Neural progenitor cell (in vitro differentiated cells): ENCODE data around the gene STK10. TPM values are rescaled to one million over a fixed set of nuclear protein-coding genes. Genes with fewer than 3 reads are reported as not detected.

Experiments used
- DNase-seq: peaks from one replicate; pipeline ENCODE4 v3.0.0-alpha.2; 2016; ENCODE audit warnings: low spot score
- H2AFZ ChIP-seq: fragments of 200-600 bp; sonication (generic); replicated peaks from 2 replicates; pipeline ENCODE4 v1.6.1; 2016; ENCODE audit warnings: antibody characterized with exemption
- H3F3A ChIP-seq: fragments of 200-600 bp; sonication (generic); 2 replicates; pipeline ENCODE4 v1.6.1; 2016; ENCODE audit warnings: antibody characterized with exemption, low read depth
- H3K27ac ChIP-seq: fragments of 200-600 bp; sonication (generic); 2 replicates; pipeline ENCODE4 v1.5.1; 2016; ENCODE audit warnings: mild to moderate bottlenecking
- H3K27me3 ChIP-seq: fragments of 200-600 bp; sonication (generic); 2 replicates; pipeline ENCODE4 v1.6.1; 2016; ENCODE audit warnings: mild to moderate bottlenecking, moderate library complexity
- H3K36me3 ChIP-seq: fragments of 200-600 bp; sonication (generic); 2 replicates; pipeline ENCODE4 v1.5.1; 2016
- H3K4me1 ChIP-seq: fragments of 200-600 bp; sonication (generic); 2 replicates; pipeline ENCODE4 v1.6.1; 2016; ENCODE audit warnings: mixed run types
- H3K4me2 ChIP-seq: fragments of 200-600 bp; sonication (generic); 2 replicates; pipeline ENCODE4 v1.6.1; 2016
- H3K4me3 ChIP-seq: fragments of 200-600 bp; sonication (generic); 2 replicates; pipeline ENCODE4 v1.5.1; 2016
- H3K79me2 ChIP-seq: fragments of 200-600 bp; sonication (generic); 2 replicates; pipeline ENCODE4 v1.6.1; 2016; ENCODE audit warnings: low read depth
- H3K9ac ChIP-seq: fragments of 200-600 bp; sonication (generic); 2 replicates; pipeline ENCODE4 v1.6.1; 2016
- H3K9me3 ChIP-seq: fragments of 200-600 bp; sonication (generic); 2 replicates; pipeline ENCODE4 v1.5.1; 2016; ENCODE audit warnings: low read depth
- H4K20me1 ChIP-seq: fragments of 200-600 bp; sonication (generic); 2 replicates; pipeline ENCODE4 v1.6.1; 2016; ENCODE audit warnings: low read depth
- H3K27ac Mint-ChIP-seq: 3 replicates; pipeline ENCODE4 v1.8.0; 2021; ENCODE audit warnings: mixed read lengths
- H3K27me3 Mint-ChIP-seq: 2 replicates; pipeline ENCODE4 v1.8.0; 2022; ENCODE audit warnings: low read depth, mild to moderate bottlenecking, inconsistent platforms, moderate library complexity, mixed read lengths; ENCODE audit not compliant: insufficient read depth
- H3K36me3 Mint-ChIP-seq: 3 replicates; pipeline ENCODE4 v1.8.0; 2021; ENCODE audit warnings: mixed read lengths
- H3K4me1 Mint-ChIP-seq: 3 replicates; pipeline ENCODE4 v1.8.0; 2021; ENCODE audit warnings: mixed read lengths
- H3K4me3 Mint-ChIP-seq: 3 replicates; pipeline ENCODE4 v1.8.0; 2021; ENCODE audit warnings: mild to moderate bottlenecking, moderate library complexity, mixed read lengths
- H3K9me3 Mint-ChIP-seq: 3 replicates; pipeline ENCODE4 v1.8.0; 2020; ENCODE audit warnings: mixed read lengths
- EZH2 ChIP-seq: fragments of 200-600 bp; sonication (generic); IDR thresholded peaks from 2 replicates; pipeline ENCODE4 v1.6.1; 2017; ENCODE audit warnings: antibody characterized with exemption, mild to moderate bottlenecking, moderate library complexity
- EZH2phosphoT487 ChIP-seq: fragments of 200-600 bp; sonication (generic); IDR thresholded peaks from 2 replicates; pipeline ENCODE4 v1.6.1; 2017; ENCODE audit warnings: antibody characterized with exemption
- total RNA-seq: library from RNA; depleted of rRNA; stranded (reverse); fragments of >200 nt; gene quantifications from 2 replicates; pipeline ENCODE4 v1.2.3, GENCODE V29; 2015; ENCODE audit warnings: low replicate concordance
- TF ChIP-seq, protein P1 (sequence below): fragments of 200-600 bp; sonication (generic); IDR thresholded peaks from 2 replicates; pipeline ENCODE4 v1.5.1; 2017; ENCODE audit warnings: antibody characterized with exemption, mild to moderate bottlenecking

The STK10 gene
- total RNA-seq, 1 donor from 2014 or later = 4.4 TPM

DNA sequence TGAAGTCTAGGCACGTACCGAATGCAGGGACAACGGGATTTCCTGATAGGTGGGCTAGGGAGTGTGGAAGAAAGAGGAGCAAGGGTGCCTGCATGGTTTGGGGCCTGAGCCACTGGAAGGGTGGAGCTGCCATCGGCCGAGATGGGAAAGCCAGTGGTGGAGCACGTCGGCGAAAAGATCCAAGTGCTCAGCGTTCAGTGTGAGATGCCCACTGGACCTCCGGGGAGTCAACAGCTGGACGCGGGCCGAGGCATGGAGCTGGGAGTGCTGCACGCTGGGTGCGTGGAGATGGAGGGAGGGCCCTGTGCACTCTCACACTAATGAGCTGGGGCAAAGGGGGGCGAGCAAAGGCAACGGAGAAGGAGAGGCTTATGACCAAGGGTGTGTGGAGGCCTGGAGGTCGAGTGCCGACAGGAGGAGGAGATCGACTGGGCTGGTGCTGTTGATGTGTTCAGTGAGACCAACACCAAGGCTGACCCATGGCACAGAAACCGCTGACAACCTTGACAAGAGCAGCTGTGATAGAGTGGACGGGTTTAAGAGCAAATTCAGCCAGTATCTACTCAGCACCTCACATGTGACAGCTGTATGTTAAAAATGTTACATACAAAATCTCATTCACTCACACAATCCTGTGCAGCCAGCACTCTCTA lies 85.7 kb downstream of the STK10 start:
- no peak overlapping the region for H3K9ac ChIP-seq

DNA sequence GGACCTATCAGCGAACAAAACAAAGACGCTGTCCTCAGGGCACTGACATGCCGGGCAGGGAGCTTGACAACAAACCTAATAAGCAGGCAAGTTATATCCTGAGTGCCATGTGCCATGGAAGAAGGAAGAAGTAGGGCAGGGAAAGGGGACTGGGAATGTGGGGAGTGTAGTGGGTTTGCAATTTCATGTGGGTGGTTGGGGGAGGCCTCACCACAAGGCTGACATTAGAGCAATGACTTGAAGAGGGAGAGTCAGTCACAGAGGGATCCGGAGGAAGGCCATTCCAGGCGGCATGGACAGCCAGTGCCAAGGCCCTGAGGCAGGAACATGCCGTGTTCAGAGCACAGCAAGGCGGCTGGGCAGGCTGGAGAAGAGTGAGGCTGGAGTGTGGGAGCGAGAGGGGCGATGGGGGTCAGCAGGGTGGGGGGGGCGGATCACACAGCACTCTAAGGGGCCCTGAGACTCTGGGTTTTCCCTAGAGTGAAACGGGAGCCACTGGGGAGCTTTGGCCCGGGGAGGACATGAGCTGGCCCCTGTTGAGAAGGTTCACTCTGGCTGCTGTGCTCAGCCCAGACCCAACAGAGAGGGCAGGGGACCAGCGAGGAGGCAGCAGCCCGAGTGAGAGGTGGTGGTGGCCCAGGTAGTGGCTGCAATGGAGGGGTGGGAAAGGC lies 86.3 kb downstream of the STK10 start:
- Mint-ChIP-seq H3K27me3 (peaks cover 7% of the 10 kb centered on the region), H3K9me3 (no peaks in the 10 kb centered on the region), H3K36me3 (no peaks in the 10 kb centered on the region), H3K4me3 (no peak overlapping the region), H3K4me1 (peaks cover 36% of the 10 kb centered on the region), H3K27ac (no peak overlapping the region)
- H3K9ac ChIP-seq = no peak overlapping the region
- H4K20me1 ChIP-seq = no peaks in the 10 kb centered on the region
- peaks cover 15% of the 10 kb centered on the region for H3F3A ChIP-seq
- H2AFZ ChIP-seq = no peak overlapping the region
- no peaks in the 10 kb centered on the region for H3K79me2 ChIP-seq
- H3K27me3 ChIP-seq = no peaks in the 10 kb centered on the region
- DNase-seq = no peak
- H3K4me2 ChIP-seq = no peak overlapping the region
- H3K4me1 ChIP-seq = peaks cover 20% of the 10 kb centered on the region
- no peaks in the 10 kb centered on the region for H3K9me3 ChIP-seq
- no peak overlapping the region for H3K27ac ChIP-seq
- H3K36me3 ChIP-seq = no peaks in the 10 kb centered on the region
- TF ChIP-seq EZH2 = no peak
- TF ChIP-seq, protein P1, sequence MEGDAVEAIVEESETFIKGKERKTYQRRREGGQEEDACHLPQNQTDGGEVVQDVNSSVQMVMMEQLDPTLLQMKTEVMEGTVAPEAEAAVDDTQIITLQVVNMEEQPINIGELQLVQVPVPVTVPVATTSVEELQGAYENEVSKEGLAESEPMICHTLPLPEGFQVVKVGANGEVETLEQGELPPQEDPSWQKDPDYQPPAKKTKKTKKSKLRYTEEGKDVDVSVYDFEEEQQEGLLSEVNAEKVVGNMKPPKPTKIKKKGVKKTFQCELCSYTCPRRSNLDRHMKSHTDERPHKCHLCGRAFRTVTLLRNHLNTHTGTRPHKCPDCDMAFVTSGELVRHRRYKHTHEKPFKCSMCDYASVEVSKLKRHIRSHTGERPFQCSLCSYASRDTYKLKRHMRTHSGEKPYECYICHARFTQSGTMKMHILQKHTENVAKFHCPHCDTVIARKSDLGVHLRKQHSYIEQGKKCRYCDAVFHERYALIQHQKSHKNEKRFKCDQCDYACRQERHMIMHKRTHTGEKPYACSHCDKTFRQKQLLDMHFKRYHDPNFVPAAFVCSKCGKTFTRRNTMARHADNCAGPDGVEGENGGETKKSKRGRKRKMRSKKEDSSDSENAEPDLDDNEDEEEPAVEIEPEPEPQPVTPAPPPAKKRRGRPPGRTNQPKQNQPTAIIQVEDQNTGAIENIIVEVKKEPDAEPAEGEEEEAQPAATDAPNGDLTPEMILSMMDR = no peak
- no peak for TF ChIP-seq EZH2phosphoT487
- H3K4me3 ChIP-seq = no peak overlapping the region

More for the DNA sequence above, 85.7 kb downstream of the STK10 start:
- Histone ChIP-seq H3K4me2 (no peak overlapping the region), H3K79me2 (no peaks in the 10 kb centered on the region), H3K4me3 (no peak overlapping the region), H3F3A (peaks cover 15% of the 10 kb centered on the region), H3K9me3 (no peaks in the 10 kb centered on the region), H3K27ac (no peak overlapping the region), H4K20me1 (no peaks in the 10 kb centered on the region), H3K27me3 (no peaks in the 10 kb centered on the region), H3K36me3 (no peaks in the 10 kb centered on the region), H3K4me1 (peaks cover 21% of the 10 kb centered on the region), H2AFZ (no peak overlapping the region)
- no peaks in the 10 kb centered on the region for H3K36me3 Mint-ChIP-seq
- peaks cover 41% of the 10 kb centered on the region for H3K4me1 Mint-ChIP-seq
- no peaks in the 10 kb centered on the region for H3K9me3 Mint-ChIP-seq
- H3K27ac Mint-ChIP-seq = no peak overlapping the region
- no peak for DNase-seq
- TF ChIP-seq EZH2 = no peak
- H3K4me3 Mint-ChIP-seq = no peak overlapping the region
- H3K27me3 Mint-ChIP-seq = peaks cover 5% of the 10 kb centered on the region

DNA sequence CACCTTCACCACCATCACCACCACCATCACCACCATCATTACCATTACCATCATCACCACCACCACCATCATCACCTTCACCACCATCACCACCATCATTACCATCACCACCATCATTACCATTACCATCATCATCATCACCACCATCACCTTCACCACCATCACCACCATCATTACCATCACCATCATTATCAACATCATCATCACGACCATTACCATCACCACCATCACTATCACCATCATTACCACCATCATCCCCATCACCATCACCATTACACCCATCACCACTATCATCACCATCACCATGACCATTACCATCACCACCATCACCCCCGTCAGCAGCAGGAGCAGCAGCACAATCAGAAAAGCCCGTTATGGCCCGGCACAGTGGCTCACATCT lies 89.1 kb downstream of the STK10 start:
- H3K27me3 Mint-ChIP-seq = peaks cover 7% of the 10 kb centered on the region
- no peak for DNase-seq
- Histone ChIP-seq H3K27me3 (no peaks in the 10 kb centered on the region), H3K9me3 (no peaks in the 10 kb centered on the region), H2AFZ (no peak overlapping the region), H3K36me3 (no peaks in the 10 kb centered on the region), H3K79me2 (no peaks in the 10 kb centered on the region), H3K27ac (no peak overlapping the region), H3F3A (peaks cover 6% of the 10 kb centered on the region), H4K20me1 (no peaks in the 10 kb centered on the region), H3K4me2 (no peak overlapping the region), H3K9ac (no peak overlapping the region), H3K4me1 (peaks cover 14% of the 10 kb centered on the region), H3K4me3 (no peak overlapping the region)
- H3K4me3 Mint-ChIP-seq = no peak overlapping the region
- H3K27ac Mint-ChIP-seq = no peak overlapping the region
- TF ChIP-seq EZH2phosphoT487 (no peak), EZH2 (no peak)
- TF ChIP-seq, protein P1 = no peak
- H3K4me1 Mint-ChIP-seq = peaks cover 28% of the 10 kb centered on the region
- no peaks in the 10 kb centered on the region for H3K9me3 Mint-ChIP-seq
- no peaks in the 10 kb centered on the region for H3K36me3 Mint-ChIP-seq

DNA sequence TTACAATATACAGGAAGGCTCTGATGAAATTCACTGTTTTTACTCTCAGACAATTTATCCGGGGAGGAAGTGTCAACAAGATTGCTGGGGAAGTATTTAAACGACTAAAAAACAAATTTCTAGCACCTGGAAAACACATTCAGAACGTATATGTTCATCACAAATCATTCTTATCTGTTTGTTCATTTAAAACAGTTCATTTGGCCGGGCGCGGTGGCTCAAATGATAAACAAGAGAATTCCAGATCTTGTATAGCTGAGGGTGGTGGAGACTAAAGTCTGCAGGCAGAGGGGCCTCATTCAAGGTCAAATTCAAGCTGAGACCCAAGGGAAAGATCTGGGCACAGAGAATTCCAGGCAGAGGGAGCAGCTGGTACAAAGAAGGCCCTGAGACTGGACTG lies 90.0 kb downstream of the STK10 start:
- peaks cover 7% of the 10 kb centered on the region for H3K27me3 Mint-ChIP-seq
- no peak for TF ChIP-seq EZH2
- TF ChIP-seq, protein P1 = no peak
- TF ChIP-seq EZH2phosphoT487 = no peak
- peaks cover 19% of the 10 kb centered on the region for H3K4me1 Mint-ChIP-seq
- H3K27ac Mint-ChIP-seq = no peak overlapping the region
- no peak overlapping the region for H3K9ac ChIP-seq
- no peaks in the 10 kb centered on the region for H3K79me2 ChIP-seq
- H3K4me1 ChIP-seq = peaks cover 5% of the 10 kb centered on the region
- no peak for DNase-seq
- H3K4me3 ChIP-seq = no peak overlapping the region
- H2AFZ ChIP-seq = no peak overlapping the region
- no peaks in the 10 kb centered on the region for H3K9me3 ChIP-seq
- H3K9me3 Mint-ChIP-seq = no peaks in the 10 kb centered on the region
- H4K20me1 ChIP-seq = no peaks in the 10 kb centered on the region
- H3F3A ChIP-seq = no peaks in the 10 kb centered on the region
- H3K36me3 ChIP-seq = no peaks in the 10 kb centered on the region
- H3K27ac ChIP-seq = no peak overlapping the region
- H3K36me3 Mint-ChIP-seq = no peaks in the 10 kb centered on the region
- no peak overlapping the region for H3K4me3 Mint-ChIP-seq
- no peak overlapping the region for H3K4me2 ChIP-seq
- no peaks in the 10 kb centered on the region for H3K27me3 ChIP-seq
